DLD1 (cell line): Measurements from ENCODE around the gene ITGAE.

Source experiments
- in situ Hi-C: cut with HindIII; loops from 2 replicates; pipeline ENCODE4 v1.10.0; 2017; ENCODE audit warnings: low sequenced_read_pairs

ITGAE gene

GRCh38 chr17:3675886-3676285 lies 125.1 kb downstream of the ITGAE start:
- in situ Hi-C loops = no loop called here

GRCh38 chr17:3672571-3672970 lies 128.4 kb downstream of the ITGAE start:
- in situ Hi-C loops = no loop called here

- in situ Hi-C loops = no loop called here
These were observed 131.4 kb downstream of the ITGAE start for GRCh38 chr17:3669548-3669947.

- in situ Hi-C loops = no loop called here
These were observed 132.0 kb downstream of the ITGAE start for GRCh38 chr17:3669085-3669347.

GRCh38 chr17:3668279-3669084 lies 132.5 kb downstream of the ITGAE start, which contains the start of the genes EMC6 and TAX1BP3:
TSS of gene EMC6 (plus strand) at chr17:3668812. CDS start at chr17:3669147, 335 bp downstream.
TSS of gene TAX1BP3 (minus strand) at chr17:3668578. CDS start at chr17:3668526, 52 bp downstream.
- in situ Hi-C loops = no loop called here

- in situ Hi-C loops = no loop called here
These were observed 133.4 kb downstream of the ITGAE start for GRCh38 chr17:3667366-3668278.

- in situ Hi-C loops = no loop called here
These were observed 134.5 kb downstream of the ITGAE start for GRCh38 chr17:3666516-3666915.

- in situ Hi-C loops = no loop called here
These were observed 135.2 kb downstream of the ITGAE start for GRCh38 chr17:3665834-3666233.
